ENCODE data around the gene TGFB1. TPM values are rescaled to one million over a fixed set of nuclear protein-coding genes. Genes with fewer than 3 reads are reported as not detected.

The TGFB1 gene
- polyA plus RNA-seq, 3 donors = 30.6 to 138 (median 42.2) TPM

DNA sequence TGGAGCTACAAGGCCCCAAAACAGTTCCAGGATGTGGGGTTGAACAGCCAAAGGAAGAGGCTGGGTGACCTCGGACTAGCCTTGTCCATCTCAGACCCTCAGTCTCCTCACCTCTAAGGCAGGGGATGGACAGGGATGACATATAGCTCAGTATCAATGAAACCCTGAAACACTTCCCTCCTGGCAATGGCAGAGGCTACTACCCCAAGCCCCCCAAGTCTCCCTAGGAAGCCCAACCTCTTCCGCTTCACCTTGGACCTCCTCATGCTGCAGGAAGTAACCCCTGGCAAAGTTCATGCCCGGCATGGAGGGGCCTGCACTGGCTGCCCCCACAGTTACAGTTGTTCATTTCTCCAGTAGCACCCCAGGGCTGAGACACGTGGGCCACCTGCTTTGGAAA is 33.2 kb downstream of the TGFB1 start:
- no peak overlapping the region for H3K9ac ChIP-seq (ENCODE audit: insufficient read depth, low read length, poor library complexity, severe bottlenecking)
- no peak overlapping the region for H3K27ac ChIP-seq (ENCODE audit: low read depth in 1 of 2, low read length in 2 of 2)
- Mint-ChIP-seq H3K27ac (peak overlapping the region in 2 of 7 donors; percentile 14 to 52), H3K27me3 (ENCODE audit: low read depth in 3 of 3) (peaks cover 0 to 1% (median 0%) of the 10 kb centered on the region in 3 donors), H3K4me1 (peaks cover 43% of the 10 kb centered on the region), H3K9me3 (peaks cover 0 to 1% (median 0%) of the 10 kb centered on the region in 7 donors), H3K36me3 (peaks cover 65 to 84% of the 10 kb centered on the region in 2 donors), H3K4me3 (no peak overlapping the region)
- no peaks in the 10 kb centered on the region for H3K27me3 ChIP-seq (ENCODE audit: control insufficient read depth in 2 of 2, insufficient read depth in 2 of 2, low read length in 2 of 2)
- intact Hi-C loops (cut with micrococcal nuclease) = no loop called here
- H3K4me1 ChIP-seq (ENCODE audit: control insufficient read depth in 1 of 2, insufficient read depth in 2 of 2, low read length in 2 of 2) = peaks cover 44 to 45% of the 10 kb centered on the region in 2 donors
- WGBS (ENCODE audit: insufficient coverage) = 100% methylated on average over 1 of the region's 4 CpGs
- no peak overlapping the region for H3K4me2 ChIP-seq (replicated peaks; ENCODE audit: extremely low read depth, low read length, poor library complexity, severe bottlenecking)
- no peak for DNase-seq
- H2AFZ ChIP-seq (ENCODE audit: insufficient read depth, low read depth, low read length, poor library complexity, severe bottlenecking) = no peak overlapping the region
- H3K4me3 ChIP-seq (replicated peaks in 1 of 3; ENCODE audit: low read depth in 2 of 3, low read length in 3 of 3) = no peak overlapping the region
- H3K79me2 ChIP-seq (ENCODE audit: insufficient read depth, low read length) = peaks cover 36% of the 10 kb centered on the region
- peaks cover 64 to 72% of the 10 kb centered on the region in 2 donors for H3K36me3 ChIP-seq (replicated peaks in 1 of 2; ENCODE audit: control insufficient read depth in 1 of 2, insufficient read depth in 2 of 2, low read length in 2 of 2)
- no peaks in the 10 kb centered on the region for H3K9me3 ChIP-seq (replicated peaks in 1 of 2; ENCODE audit: control insufficient read depth in 1 of 2, insufficient read depth in 1 of 2, low read length in 2 of 2)
- peaks cover 98% of the 10 kb centered on the region for H4K20me1 ChIP-seq (ENCODE audit: insufficient read depth, low read length)
- TF ChIP-seq, protein P1, sequence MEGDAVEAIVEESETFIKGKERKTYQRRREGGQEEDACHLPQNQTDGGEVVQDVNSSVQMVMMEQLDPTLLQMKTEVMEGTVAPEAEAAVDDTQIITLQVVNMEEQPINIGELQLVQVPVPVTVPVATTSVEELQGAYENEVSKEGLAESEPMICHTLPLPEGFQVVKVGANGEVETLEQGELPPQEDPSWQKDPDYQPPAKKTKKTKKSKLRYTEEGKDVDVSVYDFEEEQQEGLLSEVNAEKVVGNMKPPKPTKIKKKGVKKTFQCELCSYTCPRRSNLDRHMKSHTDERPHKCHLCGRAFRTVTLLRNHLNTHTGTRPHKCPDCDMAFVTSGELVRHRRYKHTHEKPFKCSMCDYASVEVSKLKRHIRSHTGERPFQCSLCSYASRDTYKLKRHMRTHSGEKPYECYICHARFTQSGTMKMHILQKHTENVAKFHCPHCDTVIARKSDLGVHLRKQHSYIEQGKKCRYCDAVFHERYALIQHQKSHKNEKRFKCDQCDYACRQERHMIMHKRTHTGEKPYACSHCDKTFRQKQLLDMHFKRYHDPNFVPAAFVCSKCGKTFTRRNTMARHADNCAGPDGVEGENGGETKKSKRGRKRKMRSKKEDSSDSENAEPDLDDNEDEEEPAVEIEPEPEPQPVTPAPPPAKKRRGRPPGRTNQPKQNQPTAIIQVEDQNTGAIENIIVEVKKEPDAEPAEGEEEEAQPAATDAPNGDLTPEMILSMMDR (IDR thresholded peaks at IDR 0.05) = no peak

DNA sequence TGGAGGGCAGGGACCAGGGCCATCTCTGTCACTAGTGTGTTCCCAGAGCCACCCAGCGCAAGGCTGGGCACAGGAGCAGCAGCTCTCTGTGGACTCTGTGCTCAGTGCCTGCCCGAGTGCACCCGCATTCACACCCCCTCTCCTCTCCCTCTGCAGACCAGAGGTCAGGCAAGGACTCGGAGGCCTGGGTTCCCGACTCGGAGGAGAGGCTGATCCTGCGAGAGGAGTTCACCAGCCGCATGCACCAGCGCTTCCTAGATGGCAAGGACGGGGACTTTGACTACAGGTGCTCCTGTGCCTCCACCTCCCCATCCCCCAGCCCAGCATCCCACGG is 33.6 kb downstream of the TGFB1 start:
- H3K27ac Mint-ChIP-seq = peak overlapping the region in 1 of 7 donors; percentile 7
- H3K4me2 ChIP-seq (replicated peaks; ENCODE audit: extremely low read depth, low read length, poor library complexity, severe bottlenecking) = no peak overlapping the region
- H3K9me3 ChIP-seq (replicated peaks in 1 of 2; ENCODE audit: control insufficient read depth in 1 of 2, insufficient read depth in 1 of 2, low read length in 2 of 2) = no peaks in the 10 kb centered on the region
- H3K4me3 Mint-ChIP-seq = no peak overlapping the region
- no peak overlapping the region for H3K27ac ChIP-seq (ENCODE audit: low read depth in 1 of 2, low read length in 2 of 2)
- H3K36me3 ChIP-seq (replicated peaks in 1 of 2; ENCODE audit: control insufficient read depth in 1 of 2, insufficient read depth in 2 of 2, low read length in 2 of 2) = peaks cover 64 to 74% of the 10 kb centered on the region in 2 donors
- peaks cover 98% of the 10 kb centered on the region for H4K20me1 ChIP-seq (ENCODE audit: insufficient read depth, low read length)
- H3K36me3 Mint-ChIP-seq = peaks cover 65 to 86% of the 10 kb centered on the region in 2 donors
- intact Hi-C loops (cut with micrococcal nuclease) = no loop called here
- no peaks in the 10 kb centered on the region for H3K27me3 ChIP-seq (ENCODE audit: control insufficient read depth in 2 of 2, insufficient read depth in 2 of 2, low read length in 2 of 2)
- peaks cover 0 to 1% (median 0%) of the 10 kb centered on the region in 3 donors for H3K27me3 Mint-ChIP-seq (ENCODE audit: low read depth in 3 of 3)
- H3K9ac ChIP-seq (ENCODE audit: insufficient read depth, low read length, poor library complexity, severe bottlenecking) = no peak overlapping the region
- WGBS (ENCODE audit: insufficient coverage) = 96% methylated on average over 10 of the region's 11 CpGs
- H2AFZ ChIP-seq (ENCODE audit: insufficient read depth, low read depth, low read length, poor library complexity, severe bottlenecking) = no peak overlapping the region
- H3K4me1 ChIP-seq (ENCODE audit: control insufficient read depth in 1 of 2, insufficient read depth in 2 of 2, low read length in 2 of 2) = peaks cover 40 to 41% of the 10 kb centered on the region in 2 donors
- TF ChIP-seq, protein P1 (IDR thresholded peaks at IDR 0.05) = no peak
- DNase-seq = no peak
- H3K4me1 Mint-ChIP-seq = peaks cover 39% of the 10 kb centered on the region
- no peak overlapping the region for H3K4me3 ChIP-seq (replicated peaks in 1 of 3; ENCODE audit: low read depth in 2 of 3, low read length in 3 of 3)
- H3K9me3 Mint-ChIP-seq = peaks cover 0 to 1% (median 0%) of the 10 kb centered on the region in 7 donors
- H3K79me2 ChIP-seq (ENCODE audit: insufficient read depth, low read length) = peaks cover 40% of the 10 kb centered on the region
